HepG2 (cell line): ENCODE data around the gene GPR137. TPM values are rescaled to one million over a fixed set of nuclear protein-coding genes. Genes with fewer than 3 reads are reported as not detected.

Experiments used
- ELF4 ChIP-seq: sonication (generic); formaldehyde crosslinking; IDR thresholded peaks from 2 replicates; pipeline ENCODE4 v1.5.0; 2020; ENCODE audit warnings: missing genetic modification reagents, mild to moderate bottlenecking, moderate library complexity, borderline replicate concordance
- KMT2B ChIP-seq: IDR thresholded peaks from 2 replicates; pipeline ENCODE4 v1.6.1; 2016; ENCODE audit warnings: missing genetic modification reagents, missing compliant biosample characterization
- PHF20 ChIP-seq: sonication (generic); formaldehyde crosslinking; IDR thresholded peaks from 2 replicates; pipeline ENCODE4 v1.5.0; 2020; ENCODE audit warnings: mild to moderate bottlenecking, missing genetic modification reagents
- SMAD9 ChIP-seq: sonication (generic); formaldehyde crosslinking; IDR thresholded peaks from 2 replicates; pipeline ENCODE4 v1.5.1; 2020; ENCODE audit warnings: mild to moderate bottlenecking, missing genetic modification reagents
- SNAI1 ChIP-seq: sonication (generic); formaldehyde crosslinking; IDR thresholded peaks from 2 replicates; pipeline ENCODE4 v1.5.0; 2020; ENCODE audit warnings: mild to moderate bottlenecking, missing genetic modification reagents, borderline replicate concordance
- SRSF1 ChIP-seq: fragments of 200-400 bp; formaldehyde crosslinking; optimal IDR thresholded peaks from 2 replicates; pipeline ENCODE3; 2017; ENCODE audit warnings: mild to moderate bottlenecking, low read depth, low read length, moderate library complexity
- ZC3H4 ChIP-seq: sonication (generic); formaldehyde crosslinking; IDR thresholded peaks from 2 replicates; pipeline ENCODE4 v1.4.0; 2020; ENCODE audit warnings: missing genetic modification reagents, borderline replicate concordance
- ZNF260 ChIP-seq: sonication (generic); formaldehyde crosslinking; IDR thresholded peaks from 2 replicates; pipeline ENCODE4 v1.4.0; 2020; ENCODE audit warnings: missing genetic modification reagents, low read depth, mild to moderate bottlenecking, borderline replicate concordance
- ZNF34 ChIP-seq: sonication (generic); formaldehyde crosslinking; IDR thresholded peaks from 2 replicates; pipeline ENCODE4 v1.4.0; 2020; ENCODE audit warnings: mild to moderate bottlenecking, missing genetic modification reagents, borderline replicate concordance
- ZNF577 ChIP-seq: sonication (generic); formaldehyde crosslinking; IDR thresholded peaks from 2 replicates; pipeline ENCODE4 v1.4.0; 2020; ENCODE audit warnings: mild to moderate bottlenecking, low read depth, missing genetic modification reagents, borderline replicate concordance
- ZNF619 ChIP-seq: sonication (generic); formaldehyde crosslinking; IDR thresholded peaks from 2 replicates; pipeline ENCODE4 v1.4.0; 2020; ENCODE audit warnings: mild to moderate bottlenecking, missing genetic modification reagents
- ZNF629 ChIP-seq: sonication (generic); formaldehyde crosslinking; conservative IDR thresholded peaks from 2 replicates; pipeline ENCODE4 v1.5.0; 2020; ENCODE audit warnings: missing genetic modification reagents
- polyA plus RNA-seq, 8 experiments: library from polyadenylated mRNA; depleted of rRNA in 3 of 8; stranded (reverse) in 7 of 8; unstranded in 1 of 8; fragments of >200 nt; fragmentation: Illumina TruSeq in 4 of 8; extraction: Trizol in 4 of 8; gene quantifications; 2 replicates each; pipeline versions ENCODE4 v1.2.1 to v1.2.3, GENCODE V29; 2011 to 2016; ENCODE audit warnings: low read depth in 4 of 8, missing spikeins in 1 of 8, mixed read lengths in 1 of 8; ENCODE audit not compliant: insufficient read depth in 1 of 8
- total RNA-seq, 5 experiments: library from RNA; depleted of rRNA; stranded (reverse); fragments of >200 nt; fragmentation: Illumina TruSeq; extraction: Trizol; gene quantifications; 2 replicates each; pipeline ENCODE4 v1.2.3, GENCODE V29; 2016; ENCODE audit warnings: low read depth in 1 of 5
- TF ChIP-seq, protein P1 (sequence below): sonication (generic); formaldehyde crosslinking; IDR thresholded peaks from 2 replicates; pipeline ENCODE4 v1.4.0; 2020; ENCODE audit warnings: missing genetic modification reagents
- TF ChIP-seq, protein P2 (sequence below): IDR thresholded peaks from 2 replicates; pipeline ENCODE4 v1.6.1; 2012; ENCODE audit warnings: inconsistent platforms
- TF ChIP-seq, protein P3 (sequence below): sonication (generic); formaldehyde crosslinking; IDR thresholded peaks from 2 replicates; pipeline ENCODE4 v1.4.0; 2020; ENCODE audit warnings: mild to moderate bottlenecking, missing genetic modification reagents
- TF ChIP-seq, protein P4 (sequence below): sonication (generic); formaldehyde crosslinking; IDR thresholded peaks from 2 replicates; pipeline ENCODE4 v1.5.1; 2020; ENCODE audit warnings: mild to moderate bottlenecking, missing genetic modification reagents, borderline replicate concordance
- TF ChIP-seq, protein P5 (sequence below): IDR thresholded peaks from 2 replicates; pipeline ENCODE4 v1.6.1; 2016; ENCODE audit warnings: missing compliant biosample characterization, missing genetic modification reagents, borderline replicate concordance

Gene GPR137
- total and polyA plus RNA-seq, 2 of the 13 experiments (the other 11 are each of a cell fraction or from before 2014, with no cell fraction given), result 8.5 to 13.2 TPM

DNA sequence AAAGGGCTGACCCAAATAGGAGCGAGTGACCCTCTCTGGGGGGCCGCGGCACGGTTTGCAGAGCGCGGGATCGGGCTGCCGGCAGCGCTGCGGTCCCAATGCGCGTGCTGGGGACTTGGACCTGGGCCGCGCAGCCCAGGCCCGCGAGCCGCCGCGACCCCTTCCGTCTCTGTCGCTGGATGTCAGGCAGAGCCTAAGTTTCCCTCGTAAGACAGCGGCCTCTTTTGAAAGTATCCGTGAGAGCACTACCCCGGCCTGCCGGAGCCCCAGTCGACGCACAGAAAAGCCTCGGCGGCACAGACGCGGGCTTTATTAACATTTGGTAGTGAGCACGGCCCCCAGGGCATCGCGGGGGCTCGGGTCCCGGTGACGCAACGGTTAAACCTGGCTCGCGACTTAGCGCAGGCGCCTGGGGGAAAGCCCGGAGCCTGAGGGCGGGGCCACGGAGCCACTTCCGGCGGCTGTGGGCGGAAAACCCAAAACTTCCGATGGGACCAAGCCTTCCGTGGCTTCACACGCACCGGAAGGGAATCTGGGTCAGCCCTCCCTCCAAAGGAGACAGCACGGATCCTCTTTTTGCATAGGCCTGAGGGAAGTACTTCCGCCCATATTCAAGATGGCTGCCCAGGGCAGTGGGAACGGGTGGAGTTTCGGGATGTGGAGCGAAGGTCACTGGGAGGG lies 16.0 kb upstream of the GPR137 start (continued):
- TF ChIP-seq, protein P1, sequence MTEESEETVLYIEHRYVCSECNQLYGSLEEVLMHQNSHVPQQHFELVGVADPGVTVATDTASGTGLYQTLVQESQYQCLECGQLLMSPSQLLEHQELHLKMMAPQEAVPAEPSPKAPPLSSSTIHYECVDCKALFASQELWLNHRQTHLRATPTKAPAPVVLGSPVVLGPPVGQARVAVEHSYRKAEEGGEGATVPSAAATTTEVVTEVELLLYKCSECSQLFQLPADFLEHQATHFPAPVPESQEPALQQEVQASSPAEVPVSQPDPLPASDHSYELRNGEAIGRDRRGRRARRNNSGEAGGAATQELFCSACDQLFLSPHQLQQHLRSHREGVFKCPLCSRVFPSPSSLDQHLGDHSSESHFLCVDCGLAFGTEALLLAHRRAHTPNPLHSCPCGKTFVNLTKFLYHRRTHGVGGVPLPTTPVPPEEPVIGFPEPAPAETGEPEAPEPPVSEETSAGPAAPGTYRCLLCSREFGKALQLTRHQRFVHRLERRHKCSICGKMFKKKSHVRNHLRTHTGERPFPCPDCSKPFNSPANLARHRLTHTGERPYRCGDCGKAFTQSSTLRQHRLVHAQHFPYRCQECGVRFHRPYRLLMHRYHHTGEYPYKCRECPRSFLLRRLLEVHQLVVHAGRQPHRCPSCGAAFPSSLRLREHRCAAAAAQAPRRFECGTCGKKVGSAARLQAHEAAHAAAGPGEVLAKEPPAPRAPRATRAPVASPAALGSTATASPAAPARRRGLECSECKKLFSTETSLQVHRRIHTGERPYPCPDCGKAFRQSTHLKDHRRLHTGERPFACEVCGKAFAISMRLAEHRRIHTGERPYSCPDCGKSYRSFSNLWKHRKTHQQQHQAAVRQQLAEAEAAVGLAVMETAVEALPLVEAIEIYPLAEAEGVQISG (CRISPR knock-in tag), result peak; percentile 96
- TF ChIP-seq ZNF260 (CRISPR knock-in tag) (no peak), ZNF577 (CRISPR knock-in tag) (no peak), SRSF1 (peak; percentile 85), PHF20 (CRISPR knock-in tag) (peak; percentile 93), ELF4 (CRISPR knock-in tag) (peak; percentile 99), SMAD9 (CRISPR knock-in tag) (0 out of 2 replicates have a peak, but pooled peaks have one; percentile 55), ZNF629 (CRISPR knock-in tag) (no peak; the same call in 1 of the 2 replicates), SNAI1 (CRISPR knock-in tag) (no peak), ZC3H4 (no peak), KMT2B (CRISPR knock-in tag) (no peak), ZNF34 (no peak), ZNF619 (CRISPR knock-in tag) (no peak; the same call in 1 of the 2 replicates)
- TF ChIP-seq, protein P2, sequence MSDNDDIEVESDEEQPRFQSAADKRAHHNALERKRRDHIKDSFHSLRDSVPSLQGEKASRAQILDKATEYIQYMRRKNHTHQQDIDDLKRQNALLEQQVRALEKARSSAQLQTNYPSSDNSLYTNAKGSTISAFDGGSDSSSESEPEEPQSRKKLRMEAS, result peak; percentile 47; the same call in 1 of the 2 replicates
- TF ChIP-seq, protein P3, sequence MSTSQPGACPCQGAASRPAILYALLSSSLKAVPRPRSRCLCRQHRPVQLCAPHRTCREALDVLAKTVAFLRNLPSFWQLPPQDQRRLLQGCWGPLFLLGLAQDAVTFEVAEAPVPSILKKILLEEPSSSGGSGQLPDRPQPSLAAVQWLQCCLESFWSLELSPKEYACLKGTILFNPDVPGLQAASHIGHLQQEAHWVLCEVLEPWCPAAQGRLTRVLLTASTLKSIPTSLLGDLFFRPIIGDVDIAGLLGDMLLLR (CRISPR knock-in tag), result no peak
- TF ChIP-seq, protein P4, sequence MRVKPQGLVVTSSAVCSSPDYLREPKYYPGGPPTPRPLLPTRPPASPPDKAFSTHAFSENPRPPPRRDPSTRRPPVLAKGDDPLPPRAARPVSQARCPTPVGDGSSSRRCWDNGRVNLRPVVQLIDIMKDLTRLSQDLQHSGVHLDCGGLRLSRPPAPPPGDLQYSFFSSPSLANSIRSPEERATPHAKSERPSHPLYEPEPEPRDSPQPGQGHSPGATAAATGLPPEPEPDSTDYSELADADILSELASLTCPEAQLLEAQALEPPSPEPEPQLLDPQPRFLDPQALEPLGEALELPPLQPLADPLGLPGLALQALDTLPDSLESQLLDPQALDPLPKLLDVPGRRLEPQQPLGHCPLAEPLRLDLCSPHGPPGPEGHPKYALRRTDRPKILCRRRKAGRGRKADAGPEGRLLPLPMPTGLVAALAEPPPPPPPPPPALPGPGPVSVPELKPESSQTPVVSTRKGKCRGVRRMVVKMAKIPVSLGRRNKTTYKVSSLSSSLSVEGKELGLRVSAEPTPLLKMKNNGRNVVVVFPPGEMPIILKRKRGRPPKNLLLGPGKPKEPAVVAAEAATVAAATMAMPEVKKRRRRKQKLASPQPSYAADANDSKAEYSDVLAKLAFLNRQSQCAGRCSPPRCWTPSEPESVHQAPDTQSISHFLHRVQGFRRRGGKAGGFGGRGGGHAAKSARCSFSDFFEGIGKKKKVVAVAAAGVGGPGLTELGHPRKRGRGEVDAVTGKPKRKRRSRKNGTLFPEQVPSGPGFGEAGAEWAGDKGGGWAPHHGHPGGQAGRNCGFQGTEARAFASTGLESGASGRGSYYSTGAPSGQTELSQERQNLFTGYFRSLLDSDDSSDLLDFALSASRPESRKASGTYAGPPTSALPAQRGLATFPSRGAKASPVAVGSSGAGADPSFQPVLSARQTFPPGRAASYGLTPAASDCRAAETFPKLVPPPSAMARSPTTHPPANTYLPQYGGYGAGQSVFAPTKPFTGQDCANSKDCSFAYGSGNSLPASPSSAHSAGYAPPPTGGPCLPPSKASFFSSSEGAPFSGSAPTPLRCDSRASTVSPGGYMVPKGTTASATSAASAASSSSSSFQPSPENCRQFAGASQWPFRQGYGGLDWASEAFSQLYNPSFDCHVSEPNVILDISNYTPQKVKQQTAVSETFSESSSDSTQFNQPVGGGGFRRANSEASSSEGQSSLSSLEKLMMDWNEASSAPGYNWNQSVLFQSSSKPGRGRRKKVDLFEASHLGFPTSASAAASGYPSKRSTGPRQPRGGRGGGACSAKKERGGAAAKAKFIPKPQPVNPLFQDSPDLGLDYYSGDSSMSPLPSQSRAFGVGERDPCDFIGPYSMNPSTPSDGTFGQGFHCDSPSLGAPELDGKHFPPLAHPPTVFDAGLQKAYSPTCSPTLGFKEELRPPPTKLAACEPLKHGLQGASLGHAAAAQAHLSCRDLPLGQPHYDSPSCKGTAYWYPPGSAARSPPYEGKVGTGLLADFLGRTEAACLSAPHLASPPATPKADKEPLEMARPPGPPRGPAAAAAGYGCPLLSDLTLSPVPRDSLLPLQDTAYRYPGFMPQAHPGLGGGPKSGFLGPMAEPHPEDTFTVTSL (CRISPR knock-in tag), result peak; percentile 23; the same call in 1 of the 2 replicates
- TF ChIP-seq, protein P5, sequence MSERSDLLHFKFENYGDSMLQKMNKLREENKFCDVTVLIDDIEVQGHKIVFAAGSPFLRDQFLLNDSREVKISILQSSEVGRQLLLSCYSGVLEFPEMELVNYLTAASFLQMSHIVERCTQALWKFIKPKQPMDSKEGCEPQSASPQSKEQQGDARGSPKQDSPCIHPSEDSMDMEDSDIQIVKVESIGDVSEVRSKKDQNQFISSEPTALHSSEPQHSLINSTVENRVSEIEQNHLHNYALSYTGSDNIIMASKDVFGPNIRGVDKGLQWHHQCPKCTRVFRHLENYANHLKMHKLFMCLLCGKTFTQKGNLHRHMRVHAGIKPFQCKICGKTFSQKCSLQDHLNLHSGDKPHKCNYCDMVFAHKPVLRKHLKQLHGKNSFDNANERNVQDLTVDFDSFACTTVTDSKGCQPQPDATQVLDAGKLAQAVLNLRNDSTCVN (CRISPR knock-in tag), result no peak
